Choroid plexus epithelial cell (primary cell): ENCODE results near the gene SLC6A17.

Experiments used
- DNase-seq: peaks from one replicate; pipeline ENCODE4 v3.0.0-alpha.2; 2010; ENCODE audit warnings: low read depth
- H3K4me3 ChIP-seq: 2 replicates; pipeline ENCODE4 v1.5.1; 2011; ENCODE audit warnings: low read depth, mild to moderate bottlenecking, control low read depth, low read length, moderate library complexity
- TF ChIP-seq, protein P1 (sequence below): conservative IDR thresholded peaks from 2 replicates; pipeline ENCODE4 v1.5.1; 2011; ENCODE audit warnings: low read depth, mild to moderate bottlenecking, control low read depth, inconsistent platforms, low read length, moderate library complexity

SLC6A17 gene

DNA sequence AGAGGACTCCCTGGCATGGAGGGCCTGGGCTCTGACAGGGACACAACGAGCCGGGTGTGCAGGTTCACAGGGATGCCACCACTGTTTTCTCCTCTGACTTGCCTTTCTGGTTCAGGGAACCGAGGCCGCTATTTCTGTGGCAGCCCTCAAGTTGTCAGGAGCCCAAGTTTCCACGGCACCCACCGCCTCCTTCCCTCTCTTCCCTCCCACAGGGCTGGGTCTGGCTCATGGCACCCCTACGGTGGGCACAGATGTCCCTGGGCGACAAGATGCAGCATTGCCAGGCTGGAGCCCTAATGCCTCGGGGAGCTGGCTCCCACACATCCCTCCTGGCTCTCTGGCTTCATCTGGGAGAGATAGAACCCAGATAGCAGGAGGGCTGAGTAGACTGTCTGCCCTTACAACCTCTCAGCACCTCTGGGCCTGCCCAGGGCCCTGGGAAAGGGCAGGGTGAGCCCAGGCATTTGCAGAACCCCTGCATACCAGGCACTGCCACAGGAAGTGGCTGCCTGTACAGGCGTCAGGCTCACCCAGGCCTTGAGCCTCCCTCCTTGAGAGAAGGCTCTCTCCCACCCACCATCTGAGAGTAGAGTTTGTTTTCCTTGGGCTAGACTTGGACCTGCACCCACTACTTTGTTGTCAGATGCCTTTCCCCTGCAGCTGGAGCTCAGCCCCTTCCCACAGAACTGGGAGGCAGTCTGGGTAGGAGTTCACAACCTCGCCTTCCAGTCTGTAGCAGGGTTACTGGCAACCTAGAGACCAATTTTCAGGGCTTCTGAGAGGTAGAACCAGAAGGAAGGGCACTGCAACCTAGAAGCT lies 80.3 kb downstream of the SLC6A17 start:
- H3K4me3 ChIP-seq = no peak overlapping the region
- no peak for DNase-seq
- TF ChIP-seq, protein P1, sequence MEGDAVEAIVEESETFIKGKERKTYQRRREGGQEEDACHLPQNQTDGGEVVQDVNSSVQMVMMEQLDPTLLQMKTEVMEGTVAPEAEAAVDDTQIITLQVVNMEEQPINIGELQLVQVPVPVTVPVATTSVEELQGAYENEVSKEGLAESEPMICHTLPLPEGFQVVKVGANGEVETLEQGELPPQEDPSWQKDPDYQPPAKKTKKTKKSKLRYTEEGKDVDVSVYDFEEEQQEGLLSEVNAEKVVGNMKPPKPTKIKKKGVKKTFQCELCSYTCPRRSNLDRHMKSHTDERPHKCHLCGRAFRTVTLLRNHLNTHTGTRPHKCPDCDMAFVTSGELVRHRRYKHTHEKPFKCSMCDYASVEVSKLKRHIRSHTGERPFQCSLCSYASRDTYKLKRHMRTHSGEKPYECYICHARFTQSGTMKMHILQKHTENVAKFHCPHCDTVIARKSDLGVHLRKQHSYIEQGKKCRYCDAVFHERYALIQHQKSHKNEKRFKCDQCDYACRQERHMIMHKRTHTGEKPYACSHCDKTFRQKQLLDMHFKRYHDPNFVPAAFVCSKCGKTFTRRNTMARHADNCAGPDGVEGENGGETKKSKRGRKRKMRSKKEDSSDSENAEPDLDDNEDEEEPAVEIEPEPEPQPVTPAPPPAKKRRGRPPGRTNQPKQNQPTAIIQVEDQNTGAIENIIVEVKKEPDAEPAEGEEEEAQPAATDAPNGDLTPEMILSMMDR = no peak

DNA sequence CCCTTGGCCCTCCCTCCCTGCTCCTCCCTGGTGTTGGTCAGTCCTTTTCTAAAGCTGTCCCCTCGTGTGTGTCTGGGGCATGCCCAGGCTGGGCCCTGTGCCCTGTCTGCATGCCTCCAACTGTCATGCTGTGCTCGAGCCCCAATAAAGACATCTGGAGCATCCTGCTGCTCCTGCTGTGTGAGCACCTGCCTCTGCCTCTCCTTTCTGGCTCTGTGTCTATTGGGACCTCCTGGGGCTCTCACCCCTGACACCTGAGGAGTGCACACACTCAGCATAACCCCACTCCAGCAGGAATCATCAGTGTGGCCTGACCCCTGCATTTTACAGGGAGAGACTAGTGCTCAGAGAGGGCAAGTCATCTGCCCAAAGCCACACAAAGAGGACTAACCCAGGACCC lies 83.6 kb downstream of the SLC6A17 start:
- no peak for DNase-seq
- H3K4me3 ChIP-seq = no peak overlapping the region
- TF ChIP-seq, protein P1 = no peak

DNA sequence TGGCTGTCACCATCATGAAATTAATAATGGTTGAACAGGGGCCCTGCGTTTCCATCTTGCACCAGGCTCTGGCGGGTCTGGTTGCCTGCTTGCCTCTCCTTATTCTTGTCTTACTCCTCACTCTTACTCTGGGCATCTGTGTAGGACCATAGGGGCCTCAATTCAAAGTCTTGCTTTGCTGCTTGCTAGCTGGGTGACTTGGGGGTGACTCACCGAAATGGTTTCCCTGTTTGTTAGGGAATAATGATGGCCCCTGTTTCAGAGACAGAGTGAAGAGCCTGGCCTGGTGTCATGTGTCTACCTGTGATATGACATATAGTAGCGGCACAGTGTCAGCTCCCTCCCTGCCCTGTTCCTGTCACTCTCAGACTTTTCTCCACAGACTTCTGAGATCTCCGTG lies 84.4 kb downstream of the SLC6A17 start:
- DNase-seq = no peak
- TF ChIP-seq, protein P1 = no peak
- H3K4me3 ChIP-seq = no peak overlapping the region

DNA sequence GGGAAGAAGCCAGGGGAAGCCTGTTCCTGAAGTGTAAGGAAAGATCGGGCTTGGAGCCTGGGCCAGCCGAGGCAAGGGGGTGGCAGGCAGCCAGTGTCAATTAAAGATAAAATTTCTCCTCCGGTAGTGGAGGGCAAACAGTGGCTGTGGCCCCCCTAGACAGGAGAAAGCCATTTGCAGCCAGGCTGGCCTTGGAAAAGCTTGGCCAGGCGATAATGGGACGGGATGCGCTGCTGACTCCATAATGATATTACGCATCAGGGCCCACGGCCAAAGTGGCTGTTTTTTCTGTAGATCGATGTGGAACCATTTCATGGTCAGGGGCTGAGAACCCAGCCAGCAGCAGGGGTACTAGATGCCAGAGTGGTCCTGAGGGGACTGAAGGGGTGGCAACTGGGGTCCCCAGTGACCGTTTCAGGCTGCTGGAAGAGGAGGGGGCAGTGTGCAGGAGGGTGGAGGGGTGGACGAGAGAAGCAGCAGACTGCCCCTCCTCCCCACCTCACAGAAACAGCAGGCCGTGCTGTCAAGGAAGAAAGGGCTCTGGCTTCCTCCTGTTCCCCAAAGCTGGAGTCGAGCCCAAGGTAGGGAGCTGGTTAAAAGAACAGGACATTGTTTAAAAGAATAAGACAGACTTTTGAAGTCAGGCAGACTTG lies 85.0 kb downstream of the SLC6A17 start:
- no peak overlapping the region for H3K4me3 ChIP-seq
- TF ChIP-seq, protein P1 = no peak
- DNase-seq = no peak

DNA sequence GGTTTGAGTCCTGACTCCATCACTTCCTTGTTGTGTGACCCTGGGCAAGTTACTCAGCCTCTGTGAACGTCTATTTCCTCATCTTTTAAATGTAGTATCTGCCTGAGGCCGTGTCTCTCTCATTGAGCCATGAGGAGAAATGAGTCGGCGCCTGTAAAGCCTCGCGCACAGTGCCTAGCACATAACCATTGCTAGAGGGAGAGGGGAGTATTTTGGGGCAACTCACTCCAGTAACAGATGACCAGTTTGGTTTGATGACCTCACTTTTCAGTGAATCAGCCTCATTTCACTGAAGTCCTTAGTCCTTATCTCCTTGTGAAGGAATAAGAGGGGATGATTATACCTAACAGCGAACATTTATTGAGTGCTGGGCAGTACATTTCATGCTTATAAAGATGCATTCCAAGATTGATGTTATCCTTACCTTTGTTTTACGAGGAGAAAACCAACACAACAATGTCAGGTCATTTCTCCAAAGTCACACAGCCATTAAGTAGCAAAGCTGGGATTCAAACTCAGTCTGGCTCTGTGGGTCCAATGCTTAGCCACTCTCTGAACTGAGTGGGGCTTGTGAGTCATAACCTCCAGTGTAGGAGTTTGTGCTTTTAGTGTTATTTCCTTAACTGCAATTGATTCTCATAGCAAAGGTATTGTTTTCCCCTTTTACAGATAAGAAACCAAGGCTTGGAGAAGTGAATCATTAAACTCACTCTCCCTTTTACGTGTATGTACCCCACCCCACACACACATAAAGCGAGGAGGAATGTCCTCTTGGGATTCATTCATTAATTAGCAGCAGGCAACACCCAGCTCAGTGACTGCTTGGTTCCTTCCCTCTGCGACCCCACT lies 85.8 kb downstream of the SLC6A17 start:
- peak; percentile 70 for DNase-seq
- H3K4me3 ChIP-seq = no peak overlapping the region
- TF ChIP-seq, protein P1 = no peak

DNA sequence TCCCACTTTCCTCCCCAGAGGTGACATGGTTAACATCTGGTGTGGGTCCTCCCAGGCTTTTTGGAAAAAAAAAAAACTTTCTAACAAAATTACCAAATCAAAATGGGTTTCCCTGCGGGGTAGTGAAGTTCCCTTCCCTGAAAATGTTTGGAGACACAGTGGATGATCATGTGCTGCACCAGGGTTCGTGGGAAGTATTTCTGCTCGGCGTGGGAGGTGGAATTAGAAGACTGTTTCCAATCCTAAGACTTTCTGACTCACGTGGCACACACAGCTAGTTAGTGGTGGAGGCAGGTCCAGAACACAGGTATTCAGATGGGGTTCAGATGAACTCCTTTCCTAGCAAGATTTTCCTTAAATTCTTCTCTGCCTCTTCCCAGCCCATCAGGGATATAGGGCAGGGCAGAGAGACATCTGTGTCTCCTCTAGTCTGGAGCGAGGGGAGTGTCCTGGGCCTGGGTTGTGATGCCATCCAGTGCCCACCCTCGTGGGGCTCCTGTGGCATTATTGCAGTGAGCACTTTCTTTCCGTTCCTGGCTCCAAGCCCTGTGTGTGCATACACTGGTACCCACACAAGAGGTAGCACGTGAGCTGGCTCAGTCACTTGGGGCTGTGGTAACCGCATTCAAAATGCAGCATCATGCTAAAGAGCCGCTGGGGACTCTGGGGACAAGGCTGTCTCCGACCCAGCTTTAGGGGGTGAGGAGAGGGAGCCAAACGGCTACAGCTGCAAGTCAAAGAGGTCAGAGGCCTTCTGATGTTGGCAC lies 87.3 kb downstream of the SLC6A17 start:
- TF ChIP-seq, protein P1 = no peak
- no peak overlapping the region for H3K4me3 ChIP-seq
- DNase-seq = no peak
